ENCODE results near the gene SOX30. TPM values are rescaled to one million over a fixed set of nuclear protein-coding genes. Genes with fewer than 3 reads are reported as not detected.

Gene SOX30
- total and polyA plus RNA-seq, 2 donors (not counting 1 experiment from before 2014, with no cell fraction given) = 0.21 to 0.49 TPM

DNA sequence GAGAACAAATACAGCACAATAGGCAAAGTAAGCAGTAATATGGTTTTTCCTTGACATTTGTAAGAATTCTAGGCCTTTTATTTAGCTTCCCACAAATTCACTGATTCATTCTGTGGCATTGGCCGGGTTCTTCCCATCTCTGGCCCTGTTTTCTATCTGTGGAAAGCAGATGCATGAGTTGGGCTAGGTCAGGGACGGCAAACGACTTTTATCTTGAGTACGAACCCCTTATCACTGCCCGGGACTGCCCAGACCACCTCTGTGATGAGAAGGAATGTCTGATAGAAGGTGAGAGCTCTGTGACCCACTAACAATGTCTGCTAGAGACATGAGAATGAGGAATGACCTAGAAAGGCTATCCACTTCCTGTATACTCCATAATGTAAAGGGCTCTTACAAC is 41.2 kb downstream of the SOX30 start:
- H3K27ac Mint-ChIP-seq = no peak overlapping the region
- no peaks in the 10 kb centered on the region for H3K9me3 Mint-ChIP-seq (ENCODE audit: insufficient read depth)
- H3K27me3 ChIP-seq (replicated peaks in 1 of 4; ENCODE audit: control extremely low read depth in 1 of 4, control insufficient read depth in 3 of 4, insufficient read depth in 4 of 4, low read length in 3 of 4) = no peaks in the 10 kb centered on the region
- WGBS (ENCODE audit: insufficient coverage) = 100% methylated on average over 1 of the region's 5 CpGs
- H3K36me3 ChIP-seq (replicated peaks in 1 of 2; ENCODE audit: control extremely low read depth in 1 of 2, control insufficient read depth in 1 of 2, extremely low read depth in 1 of 2, insufficient read depth in 2 of 2, low read length in 1 of 2) = no peaks in the 10 kb centered on the region
- H3K9ac ChIP-seq (ENCODE audit: low read length) = no peak overlapping the region
- ChIA-PET POLR2A (no interaction called here), CTCF (no interaction called here)
- intact Hi-C loops (cut with micrococcal nuclease) = no loop called here
- H4K20me1 ChIP-seq (ENCODE audit: control insufficient read depth, insufficient read depth, low read length, poor library complexity, severe bottlenecking) = no peaks in the 10 kb centered on the region
- no peak for DNase-seq
- H3K4me2 ChIP-seq (replicated peaks; ENCODE audit: low read depth, low read length, poor library complexity, severe bottlenecking) = no peak overlapping the region
- H3K4me3 Mint-ChIP-seq = no peak overlapping the region
- H2AFZ ChIP-seq (ENCODE audit: insufficient read depth, low read depth, low read length, poor library complexity, severe bottlenecking) = no peak overlapping the region
- ATAC-seq (ENCODE audit: low read depth) = no peak
- no peak for TF ChIP-seq EZH2 (IDR thresholded peaks at IDR 0.05; ENCODE audit: borderline replicate concordance, insufficient read depth, low read depth, low read length, poor library complexity, severe bottlenecking)
- TF ChIP-seq, protein P1, sequence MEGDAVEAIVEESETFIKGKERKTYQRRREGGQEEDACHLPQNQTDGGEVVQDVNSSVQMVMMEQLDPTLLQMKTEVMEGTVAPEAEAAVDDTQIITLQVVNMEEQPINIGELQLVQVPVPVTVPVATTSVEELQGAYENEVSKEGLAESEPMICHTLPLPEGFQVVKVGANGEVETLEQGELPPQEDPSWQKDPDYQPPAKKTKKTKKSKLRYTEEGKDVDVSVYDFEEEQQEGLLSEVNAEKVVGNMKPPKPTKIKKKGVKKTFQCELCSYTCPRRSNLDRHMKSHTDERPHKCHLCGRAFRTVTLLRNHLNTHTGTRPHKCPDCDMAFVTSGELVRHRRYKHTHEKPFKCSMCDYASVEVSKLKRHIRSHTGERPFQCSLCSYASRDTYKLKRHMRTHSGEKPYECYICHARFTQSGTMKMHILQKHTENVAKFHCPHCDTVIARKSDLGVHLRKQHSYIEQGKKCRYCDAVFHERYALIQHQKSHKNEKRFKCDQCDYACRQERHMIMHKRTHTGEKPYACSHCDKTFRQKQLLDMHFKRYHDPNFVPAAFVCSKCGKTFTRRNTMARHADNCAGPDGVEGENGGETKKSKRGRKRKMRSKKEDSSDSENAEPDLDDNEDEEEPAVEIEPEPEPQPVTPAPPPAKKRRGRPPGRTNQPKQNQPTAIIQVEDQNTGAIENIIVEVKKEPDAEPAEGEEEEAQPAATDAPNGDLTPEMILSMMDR (IDR thresholded peaks at IDR 0.05) = no peak
- no peaks in the 10 kb centered on the region for H3K9me3 ChIP-seq (ENCODE audit: control extremely low read depth in 1 of 3, control insufficient read depth in 2 of 3, insufficient read depth in 1 of 3, low read length in 2 of 3)
- no peaks in the 10 kb centered on the region for H3K27me3 Mint-ChIP-seq
- H3K4me1 ChIP-seq (ENCODE audit: control insufficient read depth in 2 of 2, insufficient read depth in 2 of 2, low read length in 2 of 2) = peaks cover 45 to 48% of the 10 kb centered on the region in 2 donors
- H3K79me2 ChIP-seq (ENCODE audit: control insufficient read depth, insufficient read depth, low read length) = peaks cover 25% of the 10 kb centered on the region
- H3K27ac ChIP-seq (ENCODE audit: low read length in 2 of 2) = no peak overlapping the region
- peaks cover 53% of the 10 kb centered on the region for H3K4me1 Mint-ChIP-seq
- H3K4me3 ChIP-seq (ENCODE audit: control extremely low read depth in 1 of 5, extremely low read depth in 1 of 5, insufficient read depth in 1 of 5, low read depth in 2 of 5, low read length in 4 of 5) = no peak overlapping the region

DNA sequence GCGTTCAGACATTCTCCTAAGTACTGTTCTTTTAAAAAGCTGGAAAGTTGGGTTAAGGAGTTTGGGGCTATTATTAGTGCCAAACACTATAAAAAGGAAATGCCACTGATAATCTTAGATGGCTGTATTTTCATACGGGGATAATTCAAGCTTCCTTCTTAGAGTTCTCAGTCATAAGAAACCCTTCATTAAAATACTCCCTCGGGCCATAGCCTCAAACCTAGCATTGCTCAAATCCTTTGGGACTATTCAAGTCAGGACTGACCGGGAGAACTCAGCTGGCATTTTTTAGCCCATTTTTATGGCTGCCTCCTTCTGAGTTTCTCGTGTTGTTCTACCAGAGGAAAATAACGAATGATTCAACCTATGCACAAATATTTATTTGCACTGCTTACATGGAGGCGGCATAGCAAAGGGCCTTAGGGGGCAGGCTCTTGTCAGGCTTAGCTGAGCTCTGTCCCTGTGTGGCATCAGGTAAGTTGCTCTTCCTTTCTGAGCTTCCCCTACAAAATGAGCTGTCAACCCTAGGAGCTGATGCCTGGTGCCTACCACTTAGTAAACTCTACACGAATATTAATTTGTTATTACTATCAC is 43.2 kb downstream of the SOX30 start:
- intact Hi-C loops (cut with micrococcal nuclease) = no loop called here
- H4K20me1 ChIP-seq (ENCODE audit: control insufficient read depth, insufficient read depth, low read length, poor library complexity, severe bottlenecking) = no peaks in the 10 kb centered on the region
- CTCF ChIA-PET = interaction anchor here (0.9 to 2.6 kb wide), 2 partner anchors 13 to 42 kb away, joined by 3 to 14 read pairs; no protein-coding TSS in a partner anchor
- no peak for TF ChIP-seq EZH2 (IDR thresholded peaks at IDR 0.05; ENCODE audit: borderline replicate concordance, insufficient read depth, low read depth, low read length, poor library complexity, severe bottlenecking)
- TF ChIP-seq, protein P1 (IDR thresholded peaks at IDR 0.05) = no peak
- no peak overlapping the region for H3K27ac ChIP-seq (ENCODE audit: low read length in 2 of 2)
- H2AFZ ChIP-seq (ENCODE audit: insufficient read depth, low read depth, low read length, poor library complexity, severe bottlenecking) = no peak overlapping the region
- ATAC-seq (ENCODE audit: low read depth) (no peak), DNase-seq (no peak)
- 100% methylated on average over 5 of the region's 8 CpGs for WGBS (ENCODE audit: insufficient coverage)
- no peaks in the 10 kb centered on the region for H3K27me3 Mint-ChIP-seq
- H3K79me2 ChIP-seq (ENCODE audit: control insufficient read depth, insufficient read depth, low read length) = peaks cover 25% of the 10 kb centered on the region
- H3K4me3 ChIP-seq (ENCODE audit: control extremely low read depth in 1 of 5, extremely low read depth in 1 of 5, insufficient read depth in 1 of 5, low read depth in 2 of 5, low read length in 4 of 5) = no peak overlapping the region
- no peaks in the 10 kb centered on the region for H3K9me3 ChIP-seq (ENCODE audit: control extremely low read depth in 1 of 3, control insufficient read depth in 2 of 3, insufficient read depth in 1 of 3, low read length in 2 of 3)
- POLR2A ChIA-PET = interaction anchor here (0.6 to 0.9 kb wide), 2 partner anchors 12 to 18 kb away, joined by 3 read pairs; no protein-coding TSS in a partner anchor
- no peak overlapping the region for H3K4me2 ChIP-seq (replicated peaks; ENCODE audit: low read depth, low read length, poor library complexity, severe bottlenecking)
- H3K4me1 ChIP-seq (ENCODE audit: control insufficient read depth in 2 of 2, insufficient read depth in 2 of 2, low read length in 2 of 2) = peaks cover 50 to 53% of the 10 kb centered on the region in 2 donors
- H3K4me3 Mint-ChIP-seq = no peak overlapping the region
- peaks cover 57% of the 10 kb centered on the region for H3K4me1 Mint-ChIP-seq
- H3K9me3 Mint-ChIP-seq (ENCODE audit: insufficient read depth) = no peaks in the 10 kb centered on the region
- H3K27ac Mint-ChIP-seq = no peak overlapping the region
- no peaks in the 10 kb centered on the region for H3K27me3 ChIP-seq (replicated peaks in 1 of 4; ENCODE audit: control extremely low read depth in 1 of 4, control insufficient read depth in 3 of 4, insufficient read depth in 4 of 4, low read length in 3 of 4)
- no peaks in the 10 kb centered on the region for H3K36me3 ChIP-seq (replicated peaks in 1 of 2; ENCODE audit: control extremely low read depth in 1 of 2, control insufficient read depth in 1 of 2, extremely low read depth in 1 of 2, insufficient read depth in 2 of 2, low read length in 1 of 2)
- no peak overlapping the region for H3K9ac ChIP-seq (ENCODE audit: low read length)
